Cardiac septum (tissue), 1 donor: ENCODE measurements around the gene SEC16A. TPM values are rescaled to one million over a fixed set of nuclear protein-coding genes. Genes with fewer than 3 reads are reported as not detected.

Experiments used
- DNase-seq: peaks from one replicate; pipeline ENCODE4 v3.0.0-alpha.2; 2020; ENCODE audit warnings: low spot score
- intact Hi-C: fragments of 100-400 bp; cut with DNase I; formaldehyde crosslinking; loops from one replicate; pipeline ENCODE4 v1.14.0; 2022
- microRNA-seq: library from miRNA; unstranded; fragments of <30 nt; microRNA quantifications from one replicate; pipeline ENCODE4 v1.2.0, GENCODE V29; 2020
- total RNA-seq: library from RNA; stranded (reverse); fragmentation: NEBNext Ultra II Directional; extraction: Animal tissue kit (Norgen Biotek cat#: 25700); gene quantifications from one replicate; pipeline ENCODE4 v1.2.1, GENCODE V29; 2021
- donor health status: DM: no; HTN: no; CAD: no.

The SEC16A gene
- total RNA-seq, 1 donor from 2014 or later: 33.7 TPM

GRCh38 chr9:136395345-136396218 is 87.3 kb downstream of the SEC16A start:
- no peak for DNase-seq

GRCh38 chr9:136395020-136395340 is 87.9 kb downstream of the SEC16A start:
- intact Hi-C loops: no loop called here
- no peak for DNase-seq

More at GRCh38 chr9:136395345-136396218, 87.3 kb downstream of the SEC16A start:
- intact Hi-C loops: no loop called here

GRCh38 chr9:136394312-136395019 is 88.4 kb downstream of the SEC16A start:
- intact Hi-C loops: no loop called here
- no peak for DNase-seq

GRCh38 chr9:136393531-136393930 is 89.3 kb downstream of the SEC16A start:
- DNase-seq: no peak
- intact Hi-C loops: no loop called here

- intact Hi-C loops: no loop called here
- no peak for DNase-seq
Observed at GRCh38 chr9:136392538-136393449, 90.0 kb downstream of the SEC16A start.

GRCh38 chr9:136391737-136392537 is 90.9 kb downstream of the SEC16A start:
- DNase-seq: no peak

More at GRCh38 chr9:136391737-136392537, 90.9 kb downstream of the SEC16A start:
- intact Hi-C loops: no loop called here

Small RNAs within 50 kb of the gene (microRNA-seq; reads per million reads assigned to microRNA genes)
- not detected for gene MIR4673

Other genes starting within 250 kb of the SEC16A start
- 7.2 TPM for gene QSOX2, start 237.2 kb downstream of the SEC16A start, total RNA-seq
- 0.03 TPM for gene CCDC187, start 178.9 kb downstream of the SEC16A start, total RNA-seq
- gene GPSM1, start 155.5 kb downstream of the SEC16A start, total RNA-seq: 35.1 TPM
- gene DNLZ, start 119.3 kb downstream of the SEC16A start, total RNA-seq: 34.1 TPM
- 0.70 TPM for gene CARD9, start 109.4 kb downstream of the SEC16A start, total RNA-seq
- gene SNAPC4, start 82.9 kb downstream of the SEC16A start, total RNA-seq: 3.9 TPM
- 23.1 TPM for gene ENTR1, start 72.4 kb downstream of the SEC16A start, total RNA-seq
- gene PMPCA, start 72.4 kb downstream of the SEC16A start, total RNA-seq: 68.9 TPM
- gene INPP5E, start 43.2 kb downstream of the SEC16A start, total RNA-seq: 14.2 TPM
- gene NOTCH1, start 63.0 kb upstream of the SEC16A start, total RNA-seq: 29.7 TPM
- gene EGFL7, start 179.9 kb upstream of the SEC16A start, total RNA-seq: 85.3 TPM
- 48.4 TPM for gene AGPAT2, start 204.4 kb upstream of the SEC16A start, total RNA-seq
- 28.3 TPM for gene DIPK1B, start 229.5 kb upstream of the SEC16A start, total RNA-seq